ENCODE measurements around the gene NECAP2. TPM values are rescaled to one million over a fixed set of nuclear protein-coding genes. Genes with fewer than 3 reads are reported as not detected.
"Not testable (repeated sequence)": the region's sequence is repeated elsewhere in the genome, so short reads cannot be mapped to it uniquely, and the experiment has no call there.

The NECAP2 gene
- total RNA-seq, 2 donors from 2014 or later = 46.4 to 57.7 TPM

DNA sequence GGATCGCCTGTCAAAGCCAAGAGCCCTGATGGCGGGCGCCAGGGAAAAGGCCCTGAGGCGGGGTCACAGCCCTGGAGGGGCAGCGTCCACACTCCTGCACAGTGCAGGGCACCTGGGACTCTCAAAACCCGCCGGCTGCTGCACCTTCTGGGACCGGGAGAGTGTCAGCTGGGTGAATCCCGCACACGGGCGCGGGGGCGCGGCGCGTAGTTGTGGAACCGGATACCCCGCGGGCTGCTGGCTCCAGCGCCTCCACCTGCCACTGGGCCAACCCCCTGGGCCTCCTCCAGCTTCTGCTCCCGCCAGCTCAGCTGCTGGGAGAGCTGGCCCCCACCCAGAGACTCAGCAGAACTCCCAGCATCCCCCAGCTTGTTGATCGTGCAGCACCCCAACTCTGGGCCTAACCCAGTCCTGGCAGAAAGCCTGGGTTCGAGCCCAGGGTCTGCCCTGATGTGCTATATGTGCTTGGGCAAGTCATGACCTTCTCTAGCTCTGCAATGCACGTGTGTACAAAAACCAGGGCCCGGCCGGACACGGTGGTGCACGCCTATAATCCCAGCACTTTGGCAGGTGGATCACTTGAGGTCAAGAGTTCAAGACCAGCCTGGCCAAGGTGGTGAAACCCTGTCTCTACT is 33.8 kb downstream of the NECAP2 start:
- Histone ChIP-seq H3K9ac (ENCODE audit: low read depth in 2 of 2, low read length in 2 of 2) (no peak overlapping the region), H3K4me3 (no peak overlapping the region), H3K27ac (no peak overlapping the region), H3K4me1 (no peaks in the 10 kb centered on the region), H3K9me3 (no peaks in the 10 kb centered on the region), H3K27me3 (no peaks in the 10 kb centered on the region), H3K36me3 (no peaks in the 10 kb centered on the region)
- TF ChIP-seq, protein P1, sequence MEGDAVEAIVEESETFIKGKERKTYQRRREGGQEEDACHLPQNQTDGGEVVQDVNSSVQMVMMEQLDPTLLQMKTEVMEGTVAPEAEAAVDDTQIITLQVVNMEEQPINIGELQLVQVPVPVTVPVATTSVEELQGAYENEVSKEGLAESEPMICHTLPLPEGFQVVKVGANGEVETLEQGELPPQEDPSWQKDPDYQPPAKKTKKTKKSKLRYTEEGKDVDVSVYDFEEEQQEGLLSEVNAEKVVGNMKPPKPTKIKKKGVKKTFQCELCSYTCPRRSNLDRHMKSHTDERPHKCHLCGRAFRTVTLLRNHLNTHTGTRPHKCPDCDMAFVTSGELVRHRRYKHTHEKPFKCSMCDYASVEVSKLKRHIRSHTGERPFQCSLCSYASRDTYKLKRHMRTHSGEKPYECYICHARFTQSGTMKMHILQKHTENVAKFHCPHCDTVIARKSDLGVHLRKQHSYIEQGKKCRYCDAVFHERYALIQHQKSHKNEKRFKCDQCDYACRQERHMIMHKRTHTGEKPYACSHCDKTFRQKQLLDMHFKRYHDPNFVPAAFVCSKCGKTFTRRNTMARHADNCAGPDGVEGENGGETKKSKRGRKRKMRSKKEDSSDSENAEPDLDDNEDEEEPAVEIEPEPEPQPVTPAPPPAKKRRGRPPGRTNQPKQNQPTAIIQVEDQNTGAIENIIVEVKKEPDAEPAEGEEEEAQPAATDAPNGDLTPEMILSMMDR (IDR thresholded peaks at IDR 0.05) = no peak
- DNase-seq = no peak
- intact Hi-C loops (cut with DNase I) = no loop called here

DNA sequence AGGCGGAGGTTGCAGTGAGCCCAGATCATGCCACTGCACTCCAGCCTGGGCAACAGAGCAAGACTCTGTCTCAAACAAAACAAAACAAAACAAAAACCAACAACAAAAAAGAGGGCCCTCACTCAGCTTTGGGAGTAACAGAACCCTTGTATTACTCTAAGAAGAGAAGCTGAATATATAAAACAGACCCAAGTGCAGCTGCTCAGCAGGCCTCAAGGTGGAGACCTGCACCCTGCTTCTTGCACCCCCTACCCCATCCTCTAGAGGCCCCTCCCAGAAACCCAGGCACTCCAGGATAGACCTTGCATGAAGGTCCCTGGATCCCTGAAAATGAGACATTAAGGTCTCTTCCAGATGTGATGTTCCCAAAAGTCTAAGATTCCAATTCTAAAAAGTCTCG is 34.4 kb downstream of the NECAP2 start:
- H3K27me3 ChIP-seq; H3K27ac ChIP-seq; intact Hi-C loops (cut with DNase I); H3K36me3 ChIP-seq; DNase-seq; H3K9me3 ChIP-seq; H3K9ac ChIP-seq (ENCODE audit: low read depth in 2 of 2, low read length in 2 of 2); H3K4me3 ChIP-seq; H3K4me1 ChIP-seq: not testable (repeated sequence)

DNA sequence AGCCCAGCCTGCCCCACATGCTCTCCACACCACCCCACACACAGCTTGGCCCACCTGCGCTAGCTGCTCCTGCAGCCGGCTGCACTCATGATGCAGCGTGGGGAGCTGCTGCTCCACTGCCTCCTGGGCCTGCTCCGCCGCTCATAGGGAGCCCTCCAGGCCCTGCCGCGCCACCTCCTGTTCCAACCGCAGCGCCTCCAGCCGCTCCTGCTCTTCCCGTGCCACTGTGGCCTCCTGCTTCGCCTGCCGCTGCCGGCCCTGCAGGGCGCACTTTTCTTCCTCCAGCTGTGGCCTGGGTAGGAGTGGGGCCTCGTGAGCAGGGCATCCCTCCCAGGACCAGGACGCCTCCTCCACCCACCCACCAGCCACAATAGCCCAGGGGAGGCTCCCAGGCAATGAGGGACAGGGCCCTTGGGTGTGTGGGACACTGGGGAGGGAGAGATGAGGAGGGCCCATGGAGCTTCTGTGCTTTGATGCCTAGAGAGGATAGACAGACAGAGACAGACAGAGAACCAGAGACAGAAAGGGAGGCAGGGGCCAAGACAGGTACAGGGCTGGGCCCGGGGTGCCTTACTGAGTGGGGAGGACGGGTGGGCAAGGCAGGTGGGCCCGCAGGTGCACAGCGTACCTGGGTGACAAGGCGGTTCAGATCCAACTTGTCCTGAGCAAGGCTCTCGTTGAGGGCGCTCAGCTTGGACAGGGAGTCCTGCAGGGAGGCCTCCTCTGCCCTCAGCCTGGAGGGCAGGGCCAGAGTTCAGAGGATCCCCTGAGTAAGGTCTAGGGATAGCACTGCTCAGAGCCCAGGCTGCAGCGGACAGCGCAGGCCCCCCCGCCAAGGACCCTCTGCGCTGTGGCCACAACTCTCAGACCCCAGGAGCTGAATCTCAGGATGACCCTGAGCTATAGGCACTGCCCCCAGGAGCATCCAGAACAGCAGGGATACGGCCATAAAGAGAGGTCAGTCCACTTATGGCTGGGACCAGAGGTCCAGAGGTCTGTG is 35.5 kb downstream of the NECAP2 start:
- H3K9me3 ChIP-seq; intact Hi-C loops (cut with DNase I); DNase-seq; H3K27me3 ChIP-seq; H3K36me3 ChIP-seq; H3K4me1 ChIP-seq; H3K9ac ChIP-seq (ENCODE audit: low read depth in 2 of 2, low read length in 2 of 2); H3K4me3 ChIP-seq; H3K27ac ChIP-seq: not testable (repeated sequence)

DNA sequence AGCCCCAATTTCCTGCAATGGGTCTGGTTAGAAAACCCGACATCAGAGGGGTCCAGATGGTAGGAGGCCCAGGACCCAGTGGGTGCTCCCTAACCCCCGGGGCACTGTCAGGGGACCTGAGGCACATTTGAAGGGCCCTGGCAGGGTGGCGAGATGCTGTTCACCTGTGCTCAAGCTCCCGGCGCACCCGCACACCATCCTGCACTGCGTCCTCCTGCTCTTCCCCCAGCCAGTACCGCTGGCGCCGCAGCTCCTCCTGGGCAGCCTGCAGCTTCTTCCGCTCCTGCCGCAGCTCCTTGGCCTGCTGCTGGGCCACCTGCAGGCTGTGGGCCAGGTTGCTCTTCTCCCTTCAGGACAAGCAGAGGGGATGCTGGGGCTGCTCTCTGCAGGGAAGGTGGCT is 37.6 kb downstream of the NECAP2 start:
- H3K4me1 ChIP-seq = no peaks in the 10 kb centered on the region
- DNase-seq = no peak
- no peaks in the 10 kb centered on the region for H3K36me3 ChIP-seq
- intact Hi-C loops (cut with DNase I) = no loop called here
- H3K9me3 ChIP-seq = no peaks in the 10 kb centered on the region
- H3K9ac ChIP-seq (ENCODE audit: low read depth in 2 of 2, low read length in 2 of 2) = no peak overlapping the region
- TF ChIP-seq, protein P1 (IDR thresholded peaks at IDR 0.05) = no peak
- no peaks in the 10 kb centered on the region for H3K27me3 ChIP-seq
- no peak overlapping the region for H3K4me3 ChIP-seq
- no peak overlapping the region for H3K27ac ChIP-seq

DNA sequence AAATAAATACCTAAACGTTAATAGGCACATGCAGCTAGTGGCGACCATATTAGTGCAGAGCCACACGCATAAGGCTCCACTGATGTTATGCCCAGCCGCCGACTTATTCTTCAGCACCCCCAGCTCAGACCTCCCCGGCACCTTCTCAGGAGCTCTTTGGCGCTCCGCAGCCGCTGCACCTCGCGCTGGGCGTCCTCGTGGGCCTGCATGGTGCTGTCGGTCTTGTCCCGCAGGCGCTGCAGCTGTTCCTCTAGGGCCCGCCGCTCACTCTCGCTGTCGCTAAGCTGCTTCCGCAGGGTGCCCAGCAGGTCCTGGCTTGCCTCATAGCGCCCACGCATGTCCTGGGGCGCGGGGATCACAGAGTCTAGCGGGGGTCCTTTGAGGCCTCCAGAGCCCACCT is 42.6 kb downstream of the NECAP2 start:
- H3K9ac ChIP-seq (ENCODE audit: low read depth in 2 of 2, low read length in 2 of 2); H3K4me1 ChIP-seq; H3K4me3 ChIP-seq; H3K27me3 ChIP-seq; H3K36me3 ChIP-seq; H3K27ac ChIP-seq; DNase-seq; H3K9me3 ChIP-seq; intact Hi-C loops (cut with DNase I): not testable (repeated sequence)

DNA sequence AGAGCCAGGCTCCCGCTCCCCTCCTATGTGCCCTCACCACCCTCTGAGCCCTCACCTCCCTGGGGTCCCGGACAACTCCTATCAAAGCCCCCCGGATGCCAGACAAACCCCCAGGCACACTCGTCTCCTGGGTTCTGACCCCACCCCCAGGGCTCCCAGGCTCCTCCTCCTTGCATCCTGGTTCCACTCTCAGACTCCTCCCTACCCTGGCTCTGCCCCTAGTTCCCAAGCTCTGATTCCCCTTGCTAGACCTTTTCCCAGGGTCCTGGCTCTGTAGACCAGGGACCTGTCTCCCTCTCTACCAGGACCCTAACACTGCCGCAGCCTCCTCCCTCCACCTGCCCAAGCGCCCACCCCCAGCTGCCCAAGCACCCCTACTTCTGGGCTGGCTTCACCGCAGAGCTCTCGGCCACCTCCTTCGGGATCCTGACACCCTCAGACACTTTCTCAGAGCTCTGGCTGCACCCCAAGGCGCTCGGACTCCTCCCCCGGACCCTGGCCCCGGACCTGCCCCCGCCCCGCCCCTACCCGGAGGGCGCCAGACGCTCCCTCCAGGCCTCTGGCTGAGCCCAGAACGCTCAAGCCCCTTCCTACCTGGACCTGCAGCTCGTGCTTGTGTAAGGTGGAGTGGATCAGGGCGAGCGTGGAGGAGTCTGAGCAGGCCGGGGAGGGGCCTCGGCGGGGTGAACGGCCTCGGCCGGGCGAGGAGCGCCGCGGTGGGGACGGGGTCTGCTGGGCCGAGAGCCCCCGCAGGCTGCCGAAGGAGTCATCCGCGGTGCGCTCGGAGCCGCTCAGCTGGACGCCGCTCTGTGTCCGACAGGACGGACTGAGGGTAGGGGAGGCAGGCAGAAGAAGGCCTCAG is 43.3 kb downstream of the NECAP2 start:
- H3K4me3 ChIP-seq; DNase-seq; H3K9me3 ChIP-seq; intact Hi-C loops (cut with DNase I); H3K36me3 ChIP-seq; H3K27ac ChIP-seq; H3K9ac ChIP-seq (ENCODE audit: low read depth in 2 of 2, low read length in 2 of 2); H3K27me3 ChIP-seq; H3K4me1 ChIP-seq: not testable (repeated sequence)

DNA sequence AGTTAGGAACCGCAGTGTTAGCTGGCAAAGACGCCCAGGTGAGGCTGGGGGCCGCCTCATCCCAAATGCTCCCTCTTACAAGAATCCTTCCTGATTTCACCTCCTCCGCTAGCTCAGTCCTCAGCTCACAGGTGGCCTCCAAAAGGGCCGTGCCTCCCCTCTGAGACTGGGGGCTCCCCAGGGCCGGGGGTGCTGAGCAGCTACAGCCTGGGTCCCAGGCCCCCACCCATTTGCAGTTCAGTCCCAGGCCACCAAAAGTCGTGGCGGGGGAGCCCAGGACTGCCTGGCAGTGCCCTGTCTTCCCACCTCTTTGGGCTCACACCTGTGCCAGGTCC is 43.9 kb downstream of the NECAP2 start:
- intact Hi-C loops (cut with DNase I) = no loop called here
- Histone ChIP-seq H3K36me3 (no peaks in the 10 kb centered on the region), H3K27ac (no peak overlapping the region), H3K9me3 (no peaks in the 10 kb centered on the region), H3K4me3 (no peak overlapping the region), H3K9ac (ENCODE audit: low read depth in 2 of 2, low read length in 2 of 2) (no peak overlapping the region), H3K27me3 (no peaks in the 10 kb centered on the region), H3K4me1 (no peaks in the 10 kb centered on the region)
- TF ChIP-seq, protein P1 (IDR thresholded peaks at IDR 0.05) = no peak
- no peak for DNase-seq

Data from colonic mucosa (tissue), 4 donors.